IMR-90 (cell line): ENCODE measurements around the gene RNF34. TPM values are rescaled to one million over a fixed set of nuclear protein-coding genes. Genes with fewer than 3 reads are reported as not detected.
A peak's percentile ranks its signal among the peaks of the same experiment; 100 is the strongest.

Source experiments
- ATAC-seq: fragments of 200-7000 bp; cut with Tn5 transposase; 2 replicates; pipeline ENCODE4 v1.9.1; 2020; ENCODE audit warnings: low read depth, mild to moderate bottlenecking, moderate library complexity
- BruUV-seq: library from RNA; stranded (reverse); fragments of 400-500 nt; replicated peaks from 2 replicates; lab custom pipeline; 2021; lab: Mats Ljungman, UMichigan
- CTCF ChIA-PET: fragments of 300-600 bp; formaldehyde crosslinking; extraction: SDS; loops from one replicate; lab custom pipeline; 2021; ENCODE audit warnings: antibody characterized with exemption; lab: Yijun Ruan, JAX
- POLR2A ChIA-PET: fragments of 300-600 bp; sonication (Branson Sonifier 250); formaldehyde crosslinking; loops from one replicate; lab custom pipeline; 2022; ENCODE audit warnings: antibody characterized with exemption; ENCODE audit not compliant: unreplicated experiment; lab: Charles Lee
- DNase-seq: peaks from one replicate; pipeline ENCODE4 v3.0.0; 2013
- H2AFZ ChIP-seq: replicated peaks from 2 replicates; pipeline ENCODE3; 2013; ENCODE audit warnings: low read length, mild to moderate bottlenecking; ENCODE audit not compliant: poor library complexity
- H2AK5ac ChIP-seq: 2 replicates; pipeline ENCODE4 v1.6.1; 2013; ENCODE audit warnings: low read depth, low read length, inconsistent platforms
- H2AK9ac ChIP-seq: replicated peaks from 2 replicates; pipeline ENCODE3; 2013; ENCODE audit warnings: mild to moderate bottlenecking, low read depth, low read length, moderate library complexity; ENCODE audit not compliant: poor library complexity
- H2BK120ac ChIP-seq: 2 replicates; pipeline ENCODE4 v1.6.1; 2013; ENCODE audit warnings: low read depth, low read length, inconsistent platforms
- H2BK15ac ChIP-seq: 3 replicates; pipeline ENCODE4 v1.6.1; 2013; ENCODE audit warnings: low read depth, low read length, inconsistent platforms
- H2BK20ac ChIP-seq: 2 replicates; pipeline ENCODE4 v1.6.1; 2013; ENCODE audit warnings: low read depth, mild to moderate bottlenecking, inconsistent platforms, low read length, moderate library complexity
- H2BK5ac ChIP-seq: 2 replicates; pipeline ENCODE4 v1.6.1; 2013; ENCODE audit warnings: mild to moderate bottlenecking, low read depth, low read length, inconsistent platforms; ENCODE audit not compliant: poor library complexity, severe bottlenecking
- H3K14ac ChIP-seq: replicated peaks from 2 replicates; pipeline ENCODE4 v1.6.1; 2013; ENCODE audit warnings: low read depth, low read length, inconsistent platforms
- H3K18ac ChIP-seq: 2 replicates; pipeline ENCODE4 v1.6.1; 2013; ENCODE audit warnings: low read depth, low read length, control low read depth
- H3K23ac ChIP-seq: 2 replicates; pipeline ENCODE4 v1.6.1; 2013; ENCODE audit warnings: low read depth, low read length, inconsistent platforms
- H3K27ac ChIP-seq: 2 replicates; pipeline ENCODE4 v1.5.1; 2013; ENCODE audit warnings: mild to moderate bottlenecking, control low read depth, low read length; ENCODE audit not compliant: insufficient read depth
- H3K27me3 ChIP-seq: 2 replicates; pipeline ENCODE4 v1.6.1; 2013; ENCODE audit warnings: low read length; ENCODE audit not compliant: control insufficient read depth, insufficient read depth
- H3K36me3 ChIP-seq: 2 replicates; pipeline ENCODE4 v1.6.1; 2013; ENCODE audit warnings: low read length, mixed read lengths; ENCODE audit not compliant: control insufficient read depth, insufficient read depth
- H3K4ac ChIP-seq: 2 replicates; pipeline ENCODE4 v1.6.1; 2013; ENCODE audit warnings: low read depth, low read length, inconsistent platforms
- H3K4me1 ChIP-seq: 2 replicates; pipeline ENCODE4 v1.6.1; 2013; ENCODE audit warnings: low read length, mixed read lengths; ENCODE audit not compliant: control insufficient read depth, insufficient read depth
- H3K4me2 ChIP-seq: 2 replicates; pipeline ENCODE4 v1.6.1; 2013; ENCODE audit warnings: low read depth, mild to moderate bottlenecking, control low read depth, low read length, moderate library complexity
- H3K4me3 ChIP-seq: 2 replicates; pipeline ENCODE4 v1.5.1; 2013; ENCODE audit warnings: low read depth, mild to moderate bottlenecking, control low read depth, low read length, moderate library complexity; ENCODE audit not compliant: insufficient read depth
- H3K56ac ChIP-seq: 2 replicates; pipeline ENCODE4 v1.6.1; 2013; ENCODE audit warnings: low read length, inconsistent platforms; ENCODE audit not compliant: insufficient read depth; ENCODE audit errors: extremely low read depth
- H3K79me1 ChIP-seq, 2 experiments: 2 replicates each; pipeline ENCODE4 v1.6.1; 2013; ENCODE audit warnings: low read length in 2 of 2, inconsistent platforms in 1 of 2, low read depth in 1 of 2
- H3K9ac ChIP-seq: 2 replicates; pipeline ENCODE4 v1.6.1; 2013; ENCODE audit warnings: low read depth, low read length, control low read depth
- H3K9me1 ChIP-seq: 2 replicates; pipeline ENCODE4 v1.6.1; 2013; ENCODE audit warnings: low read length, inconsistent platforms; ENCODE audit not compliant: insufficient read depth
- H3K9me3 ChIP-seq: 2 replicates; pipeline ENCODE4 v1.6.1; 2013; ENCODE audit warnings: low read length; ENCODE audit not compliant: control insufficient read depth, insufficient read depth
- H4K20me1 ChIP-seq: 2 replicates; pipeline ENCODE4 v1.6.1; 2013; ENCODE audit warnings: low read length, inconsistent platforms; ENCODE audit not compliant: insufficient read depth
- H4K5ac ChIP-seq: 2 replicates; pipeline ENCODE4 v1.6.1; 2013; ENCODE audit warnings: mild to moderate bottlenecking, low read depth, low read length, control low read depth
- H4K8ac ChIP-seq, 2 experiments: 2 replicates each; pipeline ENCODE4 v1.6.1; 2013; ENCODE audit warnings: low read depth in 2 of 2, low read length in 2 of 2, control low read depth in 1 of 2, inconsistent platforms in 1 of 2
- H4K91ac ChIP-seq: 2 replicates; pipeline ENCODE4 v1.6.1; 2013; ENCODE audit warnings: low read depth, low read length, inconsistent platforms; ENCODE audit not compliant: insufficient read depth
- CEBPB ChIP-seq: IDR thresholded peaks from 2 replicates; pipeline ENCODE4 v1.6.1; 2012; ENCODE audit warnings: low read depth, low read length, improper control_type of control experiment
- RAD21 ChIP-seq: IDR thresholded peaks from 2 replicates; pipeline ENCODE4 v1.6.1; 2012; ENCODE audit warnings: low read length, improper control_type of control experiment
- WGBS, 2 experiments: methylation state at CpG; one replicate each; pipeline versions ENCODE4 v1.1.5 to v1.1.7; 2013; ENCODE audit warnings: missing lambda C conversion rate in 2 of 2; ENCODE audit not compliant: insufficient read length in 1 of 2; ENCODE audit errors: extremely low coverage in 2 of 2; 5-methylcytosine and 5-hydroxymethylcytosine counted together
- dilution Hi-C: fragments of 300-500 bp; cut with HindIII; formaldehyde crosslinking; loops from one replicate; pipeline ENCODE4 v1.14.3; 2018; ENCODE audit warnings: low sequenced_read_pairs; ENCODE audit not compliant: unreplicated experiment
- in situ Hi-C: fragments of 300-500 bp; cut with MboI; formaldehyde crosslinking; loops from 3 replicates; pipeline ENCODE4 v1.14.3; 2019; ENCODE audit warnings: low sequenced_read_pairs, inconsistent platforms, mixed read lengths
- intact Hi-C: fragments of 100-400 bp; cut with micrococcal nuclease; formaldehyde crosslinking; loops from 2 replicates; pipeline ENCODE4 v1.10.0; 2022
- polyA plus RNA-seq, 3 experiments: library from polyadenylated mRNA; depleted of rRNA; stranded (reverse); fragments of >200 nt; gene quantifications; 2 replicates each; pipeline ENCODE4 v1.2.3, GENCODE V29; 2012; ENCODE audit warnings: low replicate concordance in 1 of 3
- total RNA-seq: library from RNA; depleted of rRNA; stranded (reverse); fragments of >200 nt; gene quantifications from 2 replicates; pipeline ENCODE4 v1.2.3, GENCODE V29; 2012

The RNF34 gene
- total and polyA plus RNA-seq, 2 of the 4 experiments (the other 2 are of a cell fraction) = 33.2 to 69.5 TPM

DNA sequence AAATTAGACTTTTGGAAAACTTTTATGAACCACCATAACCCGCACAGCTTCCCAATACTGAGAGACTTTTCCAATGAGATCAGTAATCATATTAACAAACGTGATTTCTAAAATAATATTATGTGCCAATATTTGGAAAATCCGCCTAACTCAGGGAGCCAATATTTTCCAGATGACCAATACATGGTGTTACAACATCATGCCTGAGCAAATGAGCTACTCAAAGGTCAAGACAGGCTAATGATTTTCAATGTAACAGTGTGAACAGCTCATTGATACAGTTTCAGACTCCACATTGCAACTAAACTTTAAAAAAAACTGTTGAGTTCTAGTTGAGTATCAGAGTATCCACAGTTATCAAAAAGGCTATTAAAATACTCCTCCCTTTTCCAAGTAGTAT lies 46.8 kb downstream of the RNF34 start:
- H3K9ac ChIP-seq = no peak overlapping the region
- no peak overlapping the region for H2AK9ac ChIP-seq
- H3K14ac ChIP-seq = no peak overlapping the region
- BruUV-seq = no TSS peak
- H3K4ac ChIP-seq = no peak overlapping the region
- dilution Hi-C loops (no loop called here), intact Hi-C loops (no loop called here), in situ Hi-C loops (no loop called here)
- no peak overlapping the region for H3K4me3 ChIP-seq
- no peak overlapping the region for H2BK15ac ChIP-seq
- no peaks in the 10 kb centered on the region for H3K4me1 ChIP-seq
- ChIA-PET POLR2A (no interaction called here), CTCF (interaction anchor here (0.7 kb wide), 1 partner anchor 9 kb away, joined by 3 read pairs; no protein-coding TSS in a partner anchor)
- no peak overlapping the region for H4K5ac ChIP-seq
- no peak overlapping the region for H3K56ac ChIP-seq
- H4K91ac ChIP-seq = no peak overlapping the region
- 100% methylated on average over 1 of the region's 3 CpGs; no CpG with 5 or more reads in 1 of the 2 experiments for WGBS, 2 experiments
- ATAC-seq = no peak
- H3K4me2 ChIP-seq = no peak overlapping the region
- H4K8ac ChIP-seq = no peak overlapping the region
- TF ChIP-seq RAD21 (no peak), CEBPB (0 out of 2 replicates have a peak, but pooled peaks have one; percentile 12)
- no peak overlapping the region for H3K18ac ChIP-seq
- H3K79me1 ChIP-seq = peaks cover 12 to 43% of the 10 kb centered on the region in 2 experiments
- DNase-seq = no peak
- H3K36me3 ChIP-seq = peaks cover 22% of the 10 kb centered on the region
- H3K9me1 ChIP-seq = no peaks in the 10 kb centered on the region; the same call in 1 of the 2 replicates
- no peaks in the 10 kb centered on the region for H4K20me1 ChIP-seq
- H3K27ac ChIP-seq = no peak overlapping the region
- no peak overlapping the region for H2BK20ac ChIP-seq
- H3K9me3 ChIP-seq = no peaks in the 10 kb centered on the region
- H3K27me3 ChIP-seq = no peaks in the 10 kb centered on the region
- H2BK5ac ChIP-seq = no peak overlapping the region
- no peak overlapping the region for H2BK120ac ChIP-seq
- no peak overlapping the region for H3K23ac ChIP-seq
- H2AFZ ChIP-seq = no peak overlapping the region
- H2AK5ac ChIP-seq = no peak overlapping the region
